Femur (tissue), 1 donor: Measurements from ENCODE around the gene TACR2.

Source experiments
- DNase-seq: peaks from one replicate; pipeline ENCODE4 v3.0.0-alpha.2; 2017

Gene TACR2

GRCh38 chr10:69367469-69367868 is 49.2 kb downstream of the TACR2 start:
- no peak for DNase-seq

DNA sequence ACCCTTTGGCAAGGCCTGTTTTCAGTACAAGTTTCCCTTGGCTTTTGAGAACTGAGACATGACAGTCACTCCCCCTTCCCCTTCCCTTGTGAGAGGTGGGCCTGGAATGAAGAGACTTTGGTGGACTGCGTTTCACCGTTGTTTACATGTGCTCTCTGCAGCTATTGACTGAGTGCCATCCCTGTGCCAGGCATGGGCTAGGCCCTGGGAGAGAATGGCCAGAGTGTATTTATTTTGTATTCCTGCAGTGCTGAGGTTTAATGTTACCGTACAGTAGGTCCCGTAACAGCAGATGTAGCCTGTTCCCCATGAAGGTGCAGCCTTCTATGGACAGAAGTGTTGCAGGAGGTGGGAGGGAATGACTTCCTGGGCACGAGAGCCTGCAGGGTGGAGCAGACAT is 50.0 kb downstream of the TACR2 start:
- no peak for DNase-seq

- no peak for DNase-seq
Measured at GRCh38 chr10:69364232-69364940, 52.3 kb downstream of the TACR2 start.

DNA sequence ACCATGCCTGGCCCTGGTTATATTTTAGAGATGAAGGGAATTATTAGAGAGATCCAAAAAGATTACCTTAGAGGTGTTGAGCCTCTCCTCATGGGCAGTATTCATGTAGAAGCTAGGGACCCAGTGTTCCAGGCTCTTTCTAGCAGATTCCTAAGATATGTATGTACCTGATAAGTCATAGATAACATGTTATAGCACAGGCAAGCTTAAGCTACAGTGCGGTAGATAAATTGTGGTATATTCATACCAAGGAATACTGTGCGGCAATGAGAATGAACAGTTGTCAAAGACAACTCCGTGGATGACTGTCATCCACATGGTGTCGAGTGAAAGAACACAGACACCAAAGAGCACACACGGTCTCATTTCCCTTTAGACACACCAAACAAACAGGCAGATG is 53.1 kb downstream of the TACR2 start:
- no peak for DNase-seq

DNA sequence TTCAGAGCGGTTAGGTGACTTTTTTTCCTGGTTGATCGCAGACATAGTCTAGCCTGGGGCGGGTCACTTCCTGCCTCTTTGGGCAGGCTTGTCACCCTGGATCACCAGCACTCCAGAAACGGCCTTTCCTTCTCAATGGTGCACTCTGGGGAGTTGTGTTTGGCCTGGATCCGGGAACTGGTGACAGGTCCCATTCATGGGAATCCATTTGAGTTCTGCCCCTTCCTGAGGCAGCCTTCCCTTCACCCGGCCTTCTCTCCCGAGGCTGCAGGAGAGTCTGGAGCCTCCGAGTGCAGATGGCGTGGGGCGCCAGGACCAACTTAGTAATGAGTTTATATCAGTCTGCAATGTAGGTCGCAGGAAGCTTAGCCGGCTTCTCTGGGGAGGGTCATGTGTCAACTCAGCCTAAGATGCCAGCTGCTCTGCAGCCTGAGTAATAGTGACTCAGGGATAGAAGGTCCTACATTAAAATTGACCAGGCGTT is 54.2 kb downstream of the TACR2 start:
- no peak for DNase-seq

GRCh38 chr10:69361303-69361614 is 55.5 kb downstream of the TACR2 start:
- DNase-seq = no peak

- peak; percentile 83 for DNase-seq
Measured at GRCh38 chr10:69360485-69361302, 56.0 kb downstream of the TACR2 start.

DNA sequence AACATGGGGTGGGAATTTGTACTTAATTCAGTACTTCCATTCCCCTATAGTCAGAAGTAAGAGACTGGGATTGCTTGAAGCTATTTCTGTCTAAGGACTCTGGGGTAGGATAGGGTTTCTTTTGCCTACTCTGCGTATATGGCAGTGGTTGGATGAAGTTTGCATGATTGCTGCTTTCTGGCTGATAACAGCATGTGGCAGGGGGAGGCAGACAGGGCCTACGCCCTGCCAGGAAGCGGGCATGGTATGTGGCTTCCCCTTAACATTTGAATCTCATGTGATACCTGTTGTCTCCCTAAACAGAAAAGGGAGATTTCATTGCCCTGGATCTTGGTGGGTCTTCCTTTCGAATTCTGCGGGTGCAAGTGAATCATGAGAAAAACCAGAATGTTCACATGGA is 57.1 kb downstream of the TACR2 start:
- DNase-seq = no peak

DNA sequence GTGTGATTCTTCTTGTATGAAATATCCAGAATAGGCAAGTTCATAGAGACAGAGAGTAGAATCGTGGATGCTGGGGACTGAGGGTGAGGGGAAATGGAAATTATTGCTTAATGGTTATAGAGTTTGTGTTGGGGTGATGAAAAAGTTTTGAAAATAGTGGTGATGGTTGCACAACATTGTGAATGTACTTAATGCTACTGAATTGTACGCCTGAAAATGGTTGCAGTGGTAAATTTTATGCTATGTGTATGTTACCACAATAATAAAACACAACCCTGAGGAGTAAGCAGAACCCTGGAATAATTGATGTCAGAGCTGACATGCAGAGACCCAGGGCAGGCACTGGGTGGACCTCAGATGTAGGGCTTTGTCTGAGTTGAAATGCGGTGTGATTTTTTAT is 57.6 kb downstream of the TACR2 start:
- no peak for DNase-seq

- no peak for DNase-seq
Measured at GRCh38 chr10:69358148-69358795, 58.4 kb downstream of the TACR2 start.

GRCh38 chr10:69356187-69356586 is 60.5 kb downstream of the TACR2 start:
- DNase-seq = no peak

DNA sequence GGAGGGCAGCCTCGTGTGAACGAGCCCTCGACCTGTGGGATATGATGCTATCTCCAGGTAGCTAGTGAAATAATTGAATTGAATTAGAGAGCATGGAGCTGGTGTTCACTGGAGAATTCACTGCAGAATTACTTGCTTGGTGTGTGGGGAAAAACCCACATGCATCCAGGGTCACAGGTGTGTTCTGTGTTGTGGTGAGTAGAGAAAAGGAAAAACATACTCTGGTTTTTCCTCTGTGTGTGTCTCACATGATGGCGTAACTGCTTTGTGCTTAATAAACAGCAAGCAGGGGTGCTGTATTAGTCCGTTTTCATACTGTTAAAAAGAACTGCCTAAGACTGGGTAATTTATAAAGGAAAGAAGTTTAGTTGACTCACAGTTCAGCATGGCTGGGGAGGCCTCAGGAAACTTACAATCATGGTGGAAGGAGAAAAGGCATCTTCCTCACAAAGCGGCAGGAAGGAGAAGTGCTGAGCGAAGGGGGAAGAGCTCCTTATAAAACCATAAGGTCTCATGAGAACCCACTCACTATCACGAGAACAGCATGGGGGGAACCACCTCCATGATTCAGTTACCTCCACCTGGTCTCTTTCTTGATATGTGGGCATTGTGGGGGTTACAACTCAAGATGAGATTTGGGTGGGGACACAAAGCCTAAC is 62.6 kb downstream of the TACR2 start:
- DNase-seq = no peak
